B cell (primary cell): ENCODE results near the gene USH1C. TPM values are rescaled to one million over a fixed set of nuclear protein-coding genes. Genes with fewer than 3 reads are reported as not detected.

Experiments
- ATAC-seq: fragments of 200-7000 bp; cut with Tn5 transposase; one replicate; pipeline ENCODE4 v1.10.0; 2021; ENCODE audit warnings: low read depth, mild to moderate bottlenecking, moderate number of reproducible peaks, moderate library complexity
- CTCF ChIA-PET: fragments of 350-600 bp; sonication (Branson Sonifier 250); formaldehyde crosslinking; loops from one replicate; lab custom pipeline; 2021; ENCODE audit warnings: antibody characterized with exemption, inconsistent platforms; lab: Charles Lee
- POLR2A ChIA-PET: fragments of 350-600 bp; sonication (Branson Sonifier 250); formaldehyde crosslinking; loops from one replicate; lab custom pipeline; 2021; ENCODE audit warnings: antibody characterized with exemption; lab: Charles Lee
- DNase-seq: peaks from one replicate; pipeline ENCODE4 v3.0.0; 2013
- H2AFZ ChIP-seq: 2 replicates; pipeline ENCODE4 v1.6.1; 2012; ENCODE audit warnings: mild to moderate bottlenecking, low read depth, low read length; ENCODE audit not compliant: insufficient read depth, poor library complexity, severe bottlenecking
- H3K27ac ChIP-seq, 2 donors: 1 replicate in 1 of 2; 2 replicates in 1 of 2; pipeline ENCODE4 v1.5.1; 2012 to 2013; ENCODE audit warnings: low read length in 2 of 2, mild to moderate bottlenecking in 2 of 2, moderate library complexity in 1 of 2
- H3K27me3 ChIP-seq, 4 experiments: fragments of 200-600 bp in 1 of 4; sonication (generic) in 1 of 4; replicated peaks in 1 of 4; 1 replicate in 2 of 4; 2 replicates in 2 of 4; pipeline versions ENCODE4 v1.6.1 to v1.7.0; 2013 to 2016; ENCODE audit warnings: low read length in 3 of 4, mild to moderate bottlenecking in 2 of 4, mixed read lengths in 1 of 4, moderate library complexity in 1 of 4; ENCODE audit not compliant: insufficient read depth in 4 of 4, control insufficient read depth in 3 of 4; ENCODE audit errors: control extremely low read depth in 1 of 4
- H3K36me3 ChIP-seq, 2 experiments: replicated peaks in 1 of 2; 1 replicate in 1 of 2; 2 replicates in 1 of 2; pipeline versions ENCODE4 v1.6.1 to v1.7.1; 2013; ENCODE audit warnings: low read length in 1 of 2; ENCODE audit not compliant: insufficient read depth in 2 of 2, control insufficient read depth in 1 of 2; ENCODE audit errors: control extremely low read depth in 1 of 2, extremely low read depth in 1 of 2
- H3K4me1 ChIP-seq, 2 donors: fragments of 200-600 bp in 1 of 2; sonication (generic) in 1 of 2; 1 replicate in 1 of 2; 2 replicates in 1 of 2; pipeline versions ENCODE4 v1.5.1 to v1.6.1; 2013 to 2017; ENCODE audit warnings: low read length in 2 of 2; ENCODE audit not compliant: control insufficient read depth in 2 of 2, insufficient read depth in 2 of 2
- H3K4me2 ChIP-seq: replicated peaks from 2 replicates; pipeline ENCODE3; 2012; ENCODE audit warnings: mild to moderate bottlenecking, low read depth, low read length; ENCODE audit not compliant: poor library complexity, severe bottlenecking
- H3K4me3 ChIP-seq, 5 experiments: fragments of 200-600 bp in 1 of 5; sonication (generic) in 1 of 5; 1 replicate in 3 of 5; 2 replicates in 2 of 5; pipeline versions ENCODE4 v1.5.1 to v1.7.0; 2011 to 2016; ENCODE audit warnings: low read length in 4 of 5, mild to moderate bottlenecking in 4 of 5, low read depth in 2 of 5, control low read depth in 1 of 5, moderate library complexity in 1 of 5; ENCODE audit not compliant: insufficient read depth in 1 of 5; ENCODE audit errors: control extremely low read depth in 1 of 5, extremely low read depth in 1 of 5
- H3K79me2 ChIP-seq: fragments of 200-600 bp; sonication (generic); one replicate; pipeline ENCODE4 v1.6.0; 2016; ENCODE audit warnings: low read length; ENCODE audit not compliant: control insufficient read depth, insufficient read depth
- H3K9ac ChIP-seq: fragments of 200-600 bp; sonication (generic); 2 replicates; pipeline ENCODE4 v1.6.1; 2017; ENCODE audit warnings: mild to moderate bottlenecking, low read length, moderate library complexity
- H3K9me3 ChIP-seq, 3 donors: one replicate each; pipeline versions ENCODE4 v1.6.1 to v1.7.1; 2013; ENCODE audit warnings: low read length in 2 of 3; ENCODE audit not compliant: control insufficient read depth in 2 of 3, insufficient read depth in 1 of 3; ENCODE audit errors: control extremely low read depth in 1 of 3
- H4K20me1 ChIP-seq: 2 replicates; pipeline ENCODE4 v1.6.0; 2012; ENCODE audit warnings: mild to moderate bottlenecking, low read length; ENCODE audit not compliant: insufficient read depth, control insufficient read depth, poor library complexity, severe bottlenecking
- H3K27ac Mint-ChIP-seq: one replicate; pipeline ENCODE4 v1.8.0; 2021; ENCODE audit warnings: mixed read lengths
- H3K27me3 Mint-ChIP-seq: one replicate; pipeline ENCODE4 v1.8.0; 2021; ENCODE audit warnings: mixed read lengths
- H3K4me1 Mint-ChIP-seq: one replicate; pipeline ENCODE4 v1.8.0; 2021; ENCODE audit warnings: mixed read lengths
- H3K4me3 Mint-ChIP-seq: one replicate; pipeline ENCODE4 v1.8.0; 2021; ENCODE audit warnings: mixed read lengths
- H3K9me3 Mint-ChIP-seq: one replicate; pipeline ENCODE4 v1.8.0; 2022; ENCODE audit warnings: mixed read lengths; ENCODE audit not compliant: insufficient read depth
- EZH2 ChIP-seq: IDR thresholded peaks from 2 replicates; pipeline ENCODE4 v1.6.1; 2012; ENCODE audit warnings: borderline replicate concordance, low read depth, mild to moderate bottlenecking, moderate library complexity, low read length; ENCODE audit not compliant: insufficient read depth, poor library complexity, severe bottlenecking
- WGBS: methylation state at CpG from one replicate; pipeline ENCODE4 v1.1.5; 2013; ENCODE audit warnings: missing lambda C conversion rate; ENCODE audit not compliant: insufficient coverage; 5-methylcytosine and 5-hydroxymethylcytosine counted together
- intact Hi-C: fragments of 100-400 bp; cut with micrococcal nuclease; formaldehyde crosslinking; loops from one replicate; pipeline ENCODE4 v1.10.0; 2022
- polyA plus RNA-seq: library from polyadenylated mRNA; depleted of rRNA; stranded (reverse); fragments of >200 nt; gene quantifications from 2 replicates; pipeline ENCODE4 v1.2.3, GENCODE V29; 2012
- total RNA-seq, 2 donors: library from RNA; stranded (reverse); fragments of 120-200 nt in 1 of 2; gene quantifications; 1 replicate in 1 of 2; 2 replicates in 1 of 2; pipeline versions ENCODE4 v1.2.3 to v1.2.4, GENCODE V29; 2013 to 2022
- TF ChIP-seq, protein P1 (sequence below): fragments of 200-600 bp; IDR thresholded peaks from one replicate; pipeline ENCODE4 v1.8.0; 2022; ENCODE audit warnings: antibody characterized with exemption, mild to moderate bottlenecking

Gene USH1C
- total and polyA plus RNA-seq, 2 donors (not counting 1 experiment from before 2014, with no cell fraction given), result not detected

DNA sequence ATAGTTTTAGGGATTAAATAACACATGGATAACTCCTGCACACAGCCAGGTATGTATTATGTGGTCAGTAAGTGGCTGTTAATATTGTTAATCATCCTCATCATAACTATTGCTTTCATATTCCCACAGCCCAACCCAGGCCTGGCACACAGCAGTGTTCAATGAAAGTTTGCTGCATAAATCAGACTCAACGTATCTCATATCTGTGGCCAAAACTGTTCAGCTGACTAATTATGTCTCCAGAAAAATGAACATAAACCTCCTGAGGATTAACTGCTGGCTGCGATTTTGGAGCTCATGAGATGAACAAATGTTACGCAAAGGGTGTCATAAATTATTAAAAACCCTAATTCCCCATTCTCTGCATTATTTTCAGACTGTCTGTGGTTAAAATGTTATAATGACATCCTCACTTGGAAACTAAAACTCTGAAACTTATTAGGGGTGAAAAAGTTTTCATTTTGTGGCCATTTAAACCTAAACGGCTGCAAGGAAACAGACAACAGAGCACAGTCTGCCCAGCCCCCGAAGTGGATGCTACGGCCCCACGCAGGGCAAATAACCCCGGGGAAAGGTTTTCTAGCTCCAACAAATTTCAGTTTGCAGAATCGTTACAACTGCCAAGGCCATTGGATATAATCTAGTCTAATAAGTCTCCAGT is 84.8 kb downstream of the USH1C start:
- CTCF ChIA-PET, result interaction anchor here (2.6 kb wide), 1 partner anchor 75 kb away, joined by 5 read pairs; no protein-coding TSS in a partner anchor
- DNase-seq (no peak), ATAC-seq (no peak)
- Histone ChIP-seq H2AFZ (no peak overlapping the region), H3K27me3 (peaks cover 0 to 2% (median 0%) of the 10 kb centered on the region in 4 experiments), H3K36me3 (no peaks in the 10 kb centered on the region), H3K27ac (no peak overlapping the region), H3K4me1 (no peaks in the 10 kb centered on the region), H3K4me2 (no peak overlapping the region), H3K9me3 (no peaks in the 10 kb centered on the region), H3K4me3 (no peak overlapping the region), H4K20me1 (no peaks in the 10 kb centered on the region), H3K9ac (no peak overlapping the region), H3K79me2 (no peaks in the 10 kb centered on the region)
- POLR2A ChIA-PET, result no interaction called here
- Mint-ChIP-seq H3K9me3 (no peaks in the 10 kb centered on the region), H3K27ac (no peak overlapping the region), H3K4me3 (no peak overlapping the region), H3K27me3 (peaks cover 21% of the 10 kb centered on the region), H3K4me1 (no peaks in the 10 kb centered on the region)
- intact Hi-C loops, result no loop called here
- 92% methylated on average over 7 of the region's 9 CpGs for WGBS
- TF ChIP-seq, protein P1, sequence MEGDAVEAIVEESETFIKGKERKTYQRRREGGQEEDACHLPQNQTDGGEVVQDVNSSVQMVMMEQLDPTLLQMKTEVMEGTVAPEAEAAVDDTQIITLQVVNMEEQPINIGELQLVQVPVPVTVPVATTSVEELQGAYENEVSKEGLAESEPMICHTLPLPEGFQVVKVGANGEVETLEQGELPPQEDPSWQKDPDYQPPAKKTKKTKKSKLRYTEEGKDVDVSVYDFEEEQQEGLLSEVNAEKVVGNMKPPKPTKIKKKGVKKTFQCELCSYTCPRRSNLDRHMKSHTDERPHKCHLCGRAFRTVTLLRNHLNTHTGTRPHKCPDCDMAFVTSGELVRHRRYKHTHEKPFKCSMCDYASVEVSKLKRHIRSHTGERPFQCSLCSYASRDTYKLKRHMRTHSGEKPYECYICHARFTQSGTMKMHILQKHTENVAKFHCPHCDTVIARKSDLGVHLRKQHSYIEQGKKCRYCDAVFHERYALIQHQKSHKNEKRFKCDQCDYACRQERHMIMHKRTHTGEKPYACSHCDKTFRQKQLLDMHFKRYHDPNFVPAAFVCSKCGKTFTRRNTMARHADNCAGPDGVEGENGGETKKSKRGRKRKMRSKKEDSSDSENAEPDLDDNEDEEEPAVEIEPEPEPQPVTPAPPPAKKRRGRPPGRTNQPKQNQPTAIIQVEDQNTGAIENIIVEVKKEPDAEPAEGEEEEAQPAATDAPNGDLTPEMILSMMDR, result no peak
- no peak for TF ChIP-seq EZH2

DNA sequence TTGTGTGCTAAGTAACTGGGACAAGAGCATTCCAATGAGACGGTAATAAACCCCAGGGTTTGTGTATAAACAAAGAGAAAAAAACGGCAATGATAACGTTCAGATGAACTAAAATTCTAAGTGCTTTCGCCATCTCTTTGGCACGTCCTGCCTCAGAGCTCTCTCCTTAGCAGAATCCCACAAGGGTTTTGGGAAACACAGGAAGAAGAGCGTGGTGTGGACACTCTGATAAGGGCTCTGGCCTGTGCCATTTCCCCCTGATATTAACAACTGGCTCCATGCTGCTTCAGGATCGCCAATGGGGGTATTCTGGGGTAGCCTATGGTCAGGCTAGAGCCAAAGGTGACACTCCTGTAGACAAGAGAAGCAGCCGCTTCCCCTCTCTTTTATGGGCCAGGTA is 85.9 kb downstream of the USH1C start:
- H2AFZ ChIP-seq, result no peak overlapping the region
- Mint-ChIP-seq H3K9me3 (no peaks in the 10 kb centered on the region), H3K27ac (no peak overlapping the region), H3K4me1 (no peaks in the 10 kb centered on the region), H3K27me3 (peaks cover 21% of the 10 kb centered on the region), H3K4me3 (no peak overlapping the region)
- no peak for TF ChIP-seq EZH2
- TF ChIP-seq, protein P1, result no peak
- H3K4me2 ChIP-seq, result no peak overlapping the region
- no peaks in the 10 kb centered on the region for H3K4me1 ChIP-seq
- H3K9me3 ChIP-seq, result no peaks in the 10 kb centered on the region
- POLR2A ChIA-PET, result no interaction called here
- H3K27ac ChIP-seq, result no peak overlapping the region
- H3K9ac ChIP-seq, result no peak overlapping the region
- H3K4me3 ChIP-seq, result no peak overlapping the region
- DNase-seq (no peak), ATAC-seq (no peak)
- 59% methylated on average over 7 of the region's 8 CpGs for WGBS
- intact Hi-C loops, result no loop called here
- CTCF ChIA-PET, result interaction anchor here (2.6 kb wide), 1 partner anchor 74 kb away, joined by 5 read pairs; no protein-coding TSS in a partner anchor
- H3K27me3 ChIP-seq, result peaks cover 0 to 2% (median 0%) of the 10 kb centered on the region in 4 experiments
- H3K36me3 ChIP-seq, result no peaks in the 10 kb centered on the region
- no peaks in the 10 kb centered on the region for H4K20me1 ChIP-seq
- no peaks in the 10 kb centered on the region for H3K79me2 ChIP-seq
